A549 (cell line): ENCODE data around the gene BPGM.

Source experiments
- MYC ChIP-seq: IDR thresholded peaks from 2 replicates; pipeline ENCODE4 v1.6.1; 2012; ENCODE audit warnings: mild to moderate bottlenecking, inconsistent platforms, low read length, improper control_type of control experiment, borderline replicate concordance
- POLR2A ChIP-seq: IDR thresholded peaks from 2 replicates; pipeline ENCODE4 v1.6.1; 2012; ENCODE audit warnings: mild to moderate bottlenecking, low read length
- TF ChIP-seq, protein P1 (sequence below): fragments of 450-650 bp; IDR thresholded peaks from 2 replicates; pipeline ENCODE4 v1.6.1; 2014; ENCODE audit warnings: antibody characterized with exemption
- TF ChIP-seq, protein P2 (sequence below): IDR thresholded peaks from 2 replicates; pipeline ENCODE4 v1.6.1; 2012
- TF ChIP-seq, protein P3 (sequence below): fragments of >200 bp; sonication (Bioruptor Twin); formaldehyde crosslinking; IDR thresholded peaks from 3 replicates; pipeline ENCODE4 v1.5.1; 2016

DNA sequence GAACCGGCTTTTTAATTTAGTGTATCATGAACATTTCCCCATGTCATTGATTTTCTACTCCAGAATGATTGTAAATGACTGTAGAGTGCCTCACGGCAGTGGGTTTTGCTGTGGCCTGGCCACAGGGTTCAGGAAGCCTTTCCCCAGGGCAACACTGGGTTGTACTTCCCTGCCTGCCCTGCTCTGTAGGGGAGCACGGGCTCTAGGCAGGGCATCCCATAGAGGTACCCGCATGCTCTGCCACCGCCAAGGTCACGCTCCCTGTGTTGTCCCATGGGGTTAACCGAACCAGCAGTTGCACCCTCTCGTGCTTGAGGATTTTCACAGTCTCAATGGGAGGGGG lies 63.8 kb downstream of the BPGM start:
- TF ChIP-seq POLR2A = no peak
- TF ChIP-seq, protein P1, sequence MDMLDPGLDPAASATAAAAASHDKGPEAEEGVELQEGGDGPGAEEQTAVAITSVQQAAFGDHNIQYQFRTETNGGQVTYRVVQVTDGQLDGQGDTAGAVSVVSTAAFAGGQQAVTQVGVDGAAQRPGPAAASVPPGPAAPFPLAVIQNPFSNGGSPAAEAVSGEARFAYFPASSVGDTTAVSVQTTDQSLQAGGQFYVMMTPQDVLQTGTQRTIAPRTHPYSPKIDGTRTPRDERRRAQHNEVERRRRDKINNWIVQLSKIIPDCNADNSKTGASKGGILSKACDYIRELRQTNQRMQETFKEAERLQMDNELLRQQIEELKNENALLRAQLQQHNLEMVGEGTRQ = no peak
- TF ChIP-seq, protein P2, sequence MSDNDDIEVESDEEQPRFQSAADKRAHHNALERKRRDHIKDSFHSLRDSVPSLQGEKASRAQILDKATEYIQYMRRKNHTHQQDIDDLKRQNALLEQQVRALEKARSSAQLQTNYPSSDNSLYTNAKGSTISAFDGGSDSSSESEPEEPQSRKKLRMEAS = no peak
- TF ChIP-seq, protein P3, sequence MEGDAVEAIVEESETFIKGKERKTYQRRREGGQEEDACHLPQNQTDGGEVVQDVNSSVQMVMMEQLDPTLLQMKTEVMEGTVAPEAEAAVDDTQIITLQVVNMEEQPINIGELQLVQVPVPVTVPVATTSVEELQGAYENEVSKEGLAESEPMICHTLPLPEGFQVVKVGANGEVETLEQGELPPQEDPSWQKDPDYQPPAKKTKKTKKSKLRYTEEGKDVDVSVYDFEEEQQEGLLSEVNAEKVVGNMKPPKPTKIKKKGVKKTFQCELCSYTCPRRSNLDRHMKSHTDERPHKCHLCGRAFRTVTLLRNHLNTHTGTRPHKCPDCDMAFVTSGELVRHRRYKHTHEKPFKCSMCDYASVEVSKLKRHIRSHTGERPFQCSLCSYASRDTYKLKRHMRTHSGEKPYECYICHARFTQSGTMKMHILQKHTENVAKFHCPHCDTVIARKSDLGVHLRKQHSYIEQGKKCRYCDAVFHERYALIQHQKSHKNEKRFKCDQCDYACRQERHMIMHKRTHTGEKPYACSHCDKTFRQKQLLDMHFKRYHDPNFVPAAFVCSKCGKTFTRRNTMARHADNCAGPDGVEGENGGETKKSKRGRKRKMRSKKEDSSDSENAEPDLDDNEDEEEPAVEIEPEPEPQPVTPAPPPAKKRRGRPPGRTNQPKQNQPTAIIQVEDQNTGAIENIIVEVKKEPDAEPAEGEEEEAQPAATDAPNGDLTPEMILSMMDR = no peak
- TF ChIP-seq MYC = no peak
